NCI-H460 (cell line): Measurements from ENCODE around the gene FLT1. TPM values are rescaled to one million over a fixed set of nuclear protein-coding genes. Genes with fewer than 3 reads are reported as not detected.

Experiments used
- DNase-seq: peaks from one replicate; pipeline ENCODE4 v3.0.0-alpha.2; 2016; ENCODE audit warnings: low read depth; ENCODE audit errors: extremely low read depth
- total RNA-seq: library from RNA; depleted of rRNA; stranded (reverse); fragments of >200 nt; shearing (Covaris generic); gene quantifications from 2 replicates; pipeline ENCODE4 v1.2.3, GENCODE V29; 2014

The FLT1 gene
- total RNA-seq, 1 experiment from 2014 or later = not detected

DNA sequence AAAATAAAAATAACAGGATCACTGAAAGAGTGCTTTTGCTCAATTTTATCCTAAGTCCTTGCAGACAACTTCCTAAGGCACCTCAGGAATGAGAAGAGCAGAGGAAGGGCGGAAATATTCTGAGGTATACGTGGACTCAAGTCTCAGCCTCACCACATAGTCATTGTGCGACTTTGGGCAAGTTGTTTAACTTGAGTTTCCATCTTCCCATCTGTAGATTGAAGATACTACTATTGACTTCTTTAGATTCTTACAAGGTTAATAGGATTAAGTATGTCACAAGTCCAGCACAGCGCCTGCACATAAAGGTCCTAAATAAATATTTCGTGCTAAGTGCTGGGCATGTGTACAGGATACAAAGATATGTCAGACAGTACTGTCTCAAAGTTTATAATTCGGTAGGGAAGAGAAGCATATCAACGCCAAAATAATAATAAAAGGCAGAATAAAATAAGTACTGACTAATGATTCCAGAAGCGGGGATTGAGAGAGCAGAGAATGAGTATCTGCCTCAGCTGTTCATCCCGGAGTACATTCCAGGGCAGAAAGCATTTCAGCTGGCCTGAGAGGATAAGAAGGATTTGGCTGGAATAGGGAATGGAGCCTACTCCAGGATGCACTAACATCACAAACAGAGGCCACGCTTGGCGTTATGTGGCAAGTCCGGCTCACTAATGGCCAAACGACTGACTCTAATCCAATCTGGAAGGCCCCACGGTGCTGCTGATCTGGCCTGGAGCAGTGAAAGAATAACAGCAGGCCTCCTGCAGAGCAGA, 139.7 kb downstream of the FLT1 start:
- DNase-seq = no peak

DNA sequence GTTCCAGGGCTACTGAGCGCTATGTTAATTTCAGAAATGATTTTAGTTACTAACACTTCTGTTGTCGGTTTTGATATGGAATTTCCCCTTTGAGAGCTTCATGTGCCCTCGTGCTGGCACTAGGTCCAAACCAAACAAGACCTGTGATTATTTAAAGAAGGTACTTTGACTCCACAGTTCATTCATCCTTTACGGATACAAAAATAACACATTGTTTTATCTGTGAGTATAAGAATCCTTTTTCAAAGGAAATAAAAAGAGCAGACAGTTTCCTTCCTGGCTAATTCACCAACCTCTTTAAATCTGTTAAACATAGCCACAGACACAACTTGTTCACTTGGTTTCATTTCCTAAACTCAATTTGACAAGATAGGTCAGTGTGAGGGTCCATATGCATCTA, 141.2 kb downstream of the FLT1 start:
- no peak for DNase-seq

GRCh38 chr13:28349907-28350654, 144.8 kb downstream of the FLT1 start:
- no peak for DNase-seq

- no peak for DNase-seq
These were observed 145.6 kb downstream of the FLT1 start for GRCh38 chr13:28349371-28349770.

DNA sequence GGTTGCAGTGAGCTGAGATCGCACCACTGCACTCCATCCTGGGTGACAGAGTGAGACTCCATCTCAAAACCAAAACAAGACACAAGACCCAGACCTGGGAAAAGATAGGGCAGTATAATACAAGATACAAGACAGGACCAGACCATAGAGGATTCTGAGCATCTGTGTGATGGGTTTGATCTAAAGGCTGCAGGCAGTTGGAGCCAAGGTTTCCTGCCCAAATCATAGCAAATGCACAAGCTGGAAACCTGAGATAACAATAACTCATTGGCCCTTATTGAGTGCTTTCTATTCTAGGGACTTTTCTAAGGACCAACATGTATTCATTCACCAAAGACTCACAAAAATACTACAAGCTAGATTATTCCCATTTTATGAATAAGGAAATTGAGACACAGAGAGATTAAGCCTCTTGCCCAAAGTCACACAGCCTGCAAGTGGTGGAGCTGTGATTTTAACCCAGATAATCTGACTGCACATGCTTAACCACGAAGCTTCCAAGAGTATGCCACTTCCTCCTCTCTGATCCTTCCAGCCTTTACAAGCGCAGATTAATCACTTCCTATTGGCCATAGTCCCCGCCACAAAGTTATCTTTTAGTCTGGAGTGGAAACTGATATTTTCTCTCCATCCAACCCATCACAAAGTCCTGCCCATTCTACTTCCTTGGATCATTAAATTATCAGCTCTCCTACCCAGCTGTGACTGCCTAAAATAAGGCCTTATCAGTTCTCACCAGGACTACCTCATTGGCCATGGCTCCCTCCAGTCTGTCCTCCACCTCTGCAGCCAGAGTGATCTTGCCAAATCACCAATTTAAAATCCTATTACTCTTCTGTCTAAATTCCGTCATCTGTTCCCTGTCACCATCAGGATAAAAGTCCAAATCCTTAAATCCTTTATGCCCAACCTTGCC, 147.2 kb downstream of the FLT1 start:
- no peak for DNase-seq

DNA sequence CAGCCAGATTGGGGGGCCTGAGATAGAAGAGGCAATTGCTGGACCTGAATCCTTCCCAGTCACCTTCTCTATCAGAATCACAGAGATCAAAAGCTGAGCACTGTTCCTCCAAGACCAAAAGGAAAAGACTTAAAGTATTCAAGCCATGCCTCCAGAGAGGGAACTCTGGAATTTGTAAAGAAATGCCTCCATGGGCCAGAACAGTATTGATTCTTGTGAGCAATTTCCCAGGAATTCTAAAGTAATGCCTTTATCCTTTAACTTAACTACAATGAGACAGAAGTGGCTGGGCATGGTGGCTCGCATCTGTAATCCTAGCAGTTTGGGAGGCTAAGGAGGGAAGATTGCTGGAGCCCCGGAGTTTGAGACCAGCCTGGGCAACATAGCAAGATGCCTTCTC, 148.8 kb downstream of the FLT1 start:
- DNase-seq = no peak

GRCh38 chr13:28344163-28344562, 150.8 kb downstream of the FLT1 start:
- DNase-seq = no peak

GRCh38 chr13:28342251-28342650, 152.7 kb downstream of the FLT1 start:
- DNase-seq = no peak

GRCh38 chr13:28340272-28340793, 154.6 kb downstream of the FLT1 start:
- DNase-seq = no peak

- DNase-seq = no peak
These were observed 155.5 kb downstream of the FLT1 start for GRCh38 chr13:28339419-28339818.

DNA sequence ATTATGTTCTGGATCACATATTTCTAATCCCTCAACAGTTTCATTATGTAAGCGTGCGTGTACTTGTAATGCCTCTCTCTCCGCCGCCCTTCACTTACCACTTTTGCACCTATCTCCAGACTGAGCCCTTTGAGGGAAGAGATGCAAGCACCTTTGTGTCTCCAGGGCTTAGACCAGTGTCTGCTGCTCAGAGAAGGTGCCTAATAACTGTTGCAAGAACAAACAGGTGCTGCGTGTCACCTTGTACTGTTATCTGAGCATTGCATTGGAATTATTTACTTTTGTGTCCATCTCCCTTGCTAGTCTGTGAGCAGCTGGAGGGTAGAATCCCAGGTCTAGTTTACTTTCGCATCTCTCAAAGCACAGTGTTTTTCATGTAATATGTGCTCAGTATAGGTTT, 156.2 kb downstream of the FLT1 start:
- DNase-seq = no peak

DNA sequence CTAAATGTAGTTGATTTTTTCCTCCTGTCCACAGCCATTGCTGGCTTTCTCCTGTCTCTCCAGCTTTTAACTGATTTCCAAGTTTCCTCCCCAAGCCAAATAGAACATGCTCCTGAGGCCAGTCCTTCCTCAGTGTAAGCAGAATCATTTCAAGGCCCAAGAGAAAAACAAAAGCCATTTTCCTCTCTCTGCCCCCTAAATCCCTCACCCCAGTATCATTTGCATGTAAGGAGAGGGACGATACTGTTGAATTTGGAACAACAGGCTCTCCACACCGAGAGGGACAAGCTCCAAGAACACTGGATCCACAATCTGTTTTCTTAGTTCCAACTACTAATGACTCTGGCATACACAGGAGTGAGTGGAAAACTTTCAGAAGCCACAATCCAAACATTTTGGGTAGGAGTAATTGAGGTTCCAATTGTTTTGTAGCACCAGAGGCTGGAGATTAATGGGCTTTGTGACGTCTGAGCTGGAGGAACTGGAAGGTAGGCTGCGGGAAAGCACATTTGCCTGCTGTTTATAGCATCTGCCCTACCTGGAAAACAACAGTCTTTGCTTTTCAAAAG, 156.8 kb downstream of the FLT1 start:
- DNase-seq = no peak

GRCh38 chr13:28337166-28338005, 157.5 kb downstream of the FLT1 start:
- DNase-seq = no peak

DNA sequence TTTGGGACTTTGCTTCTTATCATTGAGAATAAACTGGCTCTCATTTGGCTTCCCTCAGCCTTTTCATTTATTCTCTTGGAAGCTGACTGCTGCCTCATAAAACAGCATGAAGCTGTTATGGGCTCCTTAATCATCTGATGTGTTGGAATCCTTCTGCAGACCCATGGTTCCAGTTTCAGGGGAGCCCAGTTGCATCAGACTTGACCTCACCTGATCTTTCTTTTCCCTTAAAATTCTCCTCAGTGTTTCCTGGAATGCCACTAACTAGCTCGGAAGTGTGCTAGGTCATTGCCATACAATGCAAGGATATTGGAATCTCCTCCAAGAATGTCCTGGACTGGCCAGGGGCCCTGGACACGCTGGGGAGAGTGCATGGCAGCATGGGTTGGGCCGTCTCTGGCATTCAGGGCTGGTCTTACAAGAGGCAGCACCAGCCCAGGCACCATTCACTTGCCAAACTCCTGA, 158.7 kb downstream of the FLT1 start:
- no peak for DNase-seq

DNA sequence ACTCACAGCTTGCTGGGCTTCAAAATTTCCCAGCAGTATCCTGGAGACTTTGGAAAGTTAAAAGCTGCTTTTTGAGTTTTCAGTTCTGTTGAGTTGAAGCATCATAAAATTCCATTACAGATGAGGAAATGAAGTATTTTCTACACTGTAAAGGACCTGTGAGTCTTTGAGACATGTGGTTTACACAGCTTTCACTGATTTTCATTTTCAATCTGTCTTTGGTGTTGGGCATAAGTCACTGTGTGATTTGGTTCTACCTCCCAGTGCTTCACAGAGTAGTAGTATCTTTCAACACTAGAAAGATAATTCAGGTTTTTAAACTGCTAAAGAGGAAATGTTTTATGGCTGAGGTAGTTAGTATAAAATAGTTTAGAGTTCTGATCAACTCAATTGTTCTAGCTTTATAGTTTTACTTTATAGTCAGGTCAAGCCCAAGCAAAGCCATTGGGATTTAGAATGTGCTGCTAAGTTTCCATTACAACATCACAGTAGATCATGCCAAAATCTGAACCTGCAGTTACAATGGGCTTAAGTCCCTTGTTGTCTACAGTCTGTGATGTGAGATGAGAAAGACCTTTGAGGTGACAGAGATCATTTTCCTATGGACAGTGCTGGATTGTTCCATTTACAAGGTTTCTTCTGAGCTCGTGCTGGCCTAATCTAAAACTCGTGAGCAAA, 161.6 kb downstream of the FLT1 start:
- no peak for DNase-seq

GRCh38 chr13:28329395-28330158, 165.4 kb downstream of the FLT1 start:
- DNase-seq = no peak

- DNase-seq = no peak
These were observed 166.7 kb downstream of the FLT1 start for GRCh38 chr13:28328271-28328607.
